SU-DHL-6 (cell line): ENCODE measurements around the gene SLC6A2.

Experiments used
- H2AFZ ChIP-seq: fragments of 200-600 bp; sonication (generic); 2 replicates; pipeline ENCODE4 v1.6.1; 2014; ENCODE audit warnings: low read depth, mild to moderate bottlenecking, moderate library complexity, mixed read lengths, antibody characterized with exemption, low read length; ENCODE audit not compliant: severe bottlenecking
- H3F3A ChIP-seq: fragments of 200-600 bp; shearing (Covaris generic); 2 replicates; pipeline ENCODE4 v1.6.0; 2016; ENCODE audit warnings: antibody characterized with exemption, mild to moderate bottlenecking; ENCODE audit not compliant: insufficient read depth
- H3K27ac ChIP-seq: fragments of 200-600 bp; sonication (generic); 2 replicates; pipeline ENCODE4 v1.5.1; 2016; ENCODE audit warnings: low read depth, mild to moderate bottlenecking, low read length, moderate library complexity, mixed read lengths
- H3K27me3 ChIP-seq: fragments of 200-600 bp; sonication (generic), shearing (Covaris generic); 2 replicates; pipeline ENCODE4 v1.6.0; 2014; ENCODE audit warnings: mild to moderate bottlenecking, low read length
- H3K36me3 ChIP-seq: fragments of 200-600 bp; sonication (generic); 2 replicates; pipeline ENCODE4 v1.6.1; 2014; ENCODE audit warnings: mild to moderate bottlenecking, low read length, mixed read lengths
- H3K4me2 ChIP-seq: fragments of 300-600, 200-600 bp; shearing (Covaris generic), sonication (generic); 2 replicates; pipeline ENCODE4 v1.6.0; 2014; ENCODE audit warnings: low read length, low read depth, mild to moderate bottlenecking; ENCODE audit not compliant: poor library complexity, severe bottlenecking
- H3K4me3 ChIP-seq: fragments of 200-600 bp; sonication (generic); 2 replicates; pipeline ENCODE4 v1.5.1; 2014; ENCODE audit warnings: antibody characterized with exemption, low read length, mild to moderate bottlenecking, mixed read lengths; ENCODE audit not compliant: insufficient read depth, poor library complexity, severe bottlenecking
- H3K79me2 ChIP-seq: fragments of 200-600 bp; sonication (generic); 2 replicates; pipeline ENCODE4 v1.6.1; 2014; ENCODE audit warnings: mild to moderate bottlenecking, low read length, moderate library complexity; ENCODE audit not compliant: insufficient read depth
- H3K9ac ChIP-seq: fragments of 200-600 bp; sonication (generic); 2 replicates; pipeline ENCODE4 v1.7.0; 2014; ENCODE audit warnings: mild to moderate bottlenecking, low read length
- H3K9me2 ChIP-seq: fragments of 200-600 bp; sonication (generic); replicated peaks from 2 replicates; pipeline ENCODE4 v1.6.1; 2014; ENCODE audit warnings: low read length; ENCODE audit not compliant: insufficient read depth
- H3K9me3 ChIP-seq: fragments of 200-600 bp; sonication (generic); 2 replicates; pipeline ENCODE4 v1.6.1; 2014; ENCODE audit warnings: low read length, mixed read lengths; ENCODE audit not compliant: insufficient read depth
- H4K20me1 ChIP-seq: fragments of 200-600 bp; sonication (generic); 2 replicates; pipeline ENCODE4 v1.6.1; 2014; ENCODE audit warnings: low read depth, mild to moderate bottlenecking, antibody characterized with exemption, low read length, moderate library complexity, mixed read lengths
- EZH2phosphoT487 ChIP-seq: fragments of 200-600 bp; sonication (generic), shearing (Covaris generic); conservative IDR thresholded peaks from 2 replicates; pipeline ENCODE4 v1.6.1; 2018; ENCODE audit warnings: mild to moderate bottlenecking, antibody characterized with exemption, low read length, moderate library complexity, mixed read lengths
- TF ChIP-seq, protein P1 (sequence below): fragments of 200-600 bp; sonication (generic); IDR thresholded peaks from one replicate; pipeline ENCODE4 v1.5.1; 2017; ENCODE audit warnings: antibody characterized with exemption, mild to moderate bottlenecking, low read length, moderate library complexity; ENCODE audit not compliant: insufficient read depth, poor library complexity, severe bottlenecking

Gene SLC6A2

DNA sequence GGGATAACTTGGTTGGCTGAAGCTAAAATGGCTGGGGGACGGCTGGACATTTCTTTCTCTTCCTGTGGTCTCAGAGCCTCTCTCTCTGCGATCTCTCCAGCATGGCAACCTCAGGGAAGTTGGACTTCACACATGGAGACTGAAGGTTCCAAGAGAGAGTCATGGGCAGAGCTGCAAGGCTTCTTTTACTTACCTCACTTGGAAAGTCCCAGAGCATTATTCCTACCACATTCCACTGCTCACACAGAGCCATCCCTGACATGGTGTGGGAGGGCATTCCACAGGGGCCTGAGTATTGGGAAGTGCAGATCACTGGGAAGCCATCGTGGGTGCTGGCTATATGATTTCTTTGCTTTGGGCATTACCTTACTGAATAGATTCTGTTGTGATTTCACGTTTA lies 9.8 kb upstream of the SLC6A2 start:
- Histone ChIP-seq H3K9me2 (no peaks in the 10 kb centered on the region), H3K27me3 (no peaks in the 10 kb centered on the region), H3F3A (no peaks in the 10 kb centered on the region)

DNA sequence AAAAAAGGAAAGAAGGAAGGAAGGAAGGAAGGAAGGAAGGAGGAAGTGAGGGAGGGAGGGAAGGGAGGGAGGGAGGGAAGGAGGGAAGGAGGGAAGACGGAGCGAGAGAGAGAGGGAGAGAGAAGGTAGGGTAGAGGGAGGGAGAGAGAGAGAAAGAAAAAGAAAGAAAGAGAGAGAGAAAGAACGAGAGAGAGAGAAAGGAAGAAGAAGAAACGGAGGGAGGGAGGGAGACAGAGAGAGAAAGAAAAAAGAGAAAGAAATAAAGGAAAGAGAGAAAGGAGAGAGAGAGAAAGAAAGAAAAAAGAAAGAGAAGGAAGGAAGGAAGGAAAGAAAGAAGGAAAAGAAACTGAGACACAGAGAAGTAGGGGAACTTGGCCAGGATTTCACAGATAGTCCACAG lies 8.4 kb upstream of the SLC6A2 start:
- Histone ChIP-seq H2AFZ (no peak overlapping the region), H3K27me3 (no peaks in the 10 kb centered on the region), H3K4me2 (no peak overlapping the region), H3K36me3 (no peaks in the 10 kb centered on the region), H3K9me2 (no peaks in the 10 kb centered on the region), H3K27ac (no peak overlapping the region), H3K79me2 (no peaks in the 10 kb centered on the region), H3F3A (no peaks in the 10 kb centered on the region), H3K9ac (no peak overlapping the region), H3K4me3 (no peak overlapping the region), H4K20me1 (no peaks in the 10 kb centered on the region), H3K9me3 (no peaks in the 10 kb centered on the region)
- TF ChIP-seq, protein P1, sequence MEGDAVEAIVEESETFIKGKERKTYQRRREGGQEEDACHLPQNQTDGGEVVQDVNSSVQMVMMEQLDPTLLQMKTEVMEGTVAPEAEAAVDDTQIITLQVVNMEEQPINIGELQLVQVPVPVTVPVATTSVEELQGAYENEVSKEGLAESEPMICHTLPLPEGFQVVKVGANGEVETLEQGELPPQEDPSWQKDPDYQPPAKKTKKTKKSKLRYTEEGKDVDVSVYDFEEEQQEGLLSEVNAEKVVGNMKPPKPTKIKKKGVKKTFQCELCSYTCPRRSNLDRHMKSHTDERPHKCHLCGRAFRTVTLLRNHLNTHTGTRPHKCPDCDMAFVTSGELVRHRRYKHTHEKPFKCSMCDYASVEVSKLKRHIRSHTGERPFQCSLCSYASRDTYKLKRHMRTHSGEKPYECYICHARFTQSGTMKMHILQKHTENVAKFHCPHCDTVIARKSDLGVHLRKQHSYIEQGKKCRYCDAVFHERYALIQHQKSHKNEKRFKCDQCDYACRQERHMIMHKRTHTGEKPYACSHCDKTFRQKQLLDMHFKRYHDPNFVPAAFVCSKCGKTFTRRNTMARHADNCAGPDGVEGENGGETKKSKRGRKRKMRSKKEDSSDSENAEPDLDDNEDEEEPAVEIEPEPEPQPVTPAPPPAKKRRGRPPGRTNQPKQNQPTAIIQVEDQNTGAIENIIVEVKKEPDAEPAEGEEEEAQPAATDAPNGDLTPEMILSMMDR, result no peak
- TF ChIP-seq EZH2phosphoT487, result no peak

More for the DNA sequence above, 9.8 kb upstream of the SLC6A2 start:
- H3K27ac ChIP-seq, result no peak overlapping the region
- H3K36me3 ChIP-seq, result no peaks in the 10 kb centered on the region
- H4K20me1 ChIP-seq, result no peaks in the 10 kb centered on the region
- no peak overlapping the region for H3K4me3 ChIP-seq
- no peak for TF ChIP-seq EZH2phosphoT487
- TF ChIP-seq, protein P1, result no peak
- H2AFZ ChIP-seq, result no peak overlapping the region
- no peak overlapping the region for H3K4me2 ChIP-seq
- no peaks in the 10 kb centered on the region for H3K9me3 ChIP-seq
- no peak overlapping the region for H3K9ac ChIP-seq
- no peaks in the 10 kb centered on the region for H3K79me2 ChIP-seq

DNA sequence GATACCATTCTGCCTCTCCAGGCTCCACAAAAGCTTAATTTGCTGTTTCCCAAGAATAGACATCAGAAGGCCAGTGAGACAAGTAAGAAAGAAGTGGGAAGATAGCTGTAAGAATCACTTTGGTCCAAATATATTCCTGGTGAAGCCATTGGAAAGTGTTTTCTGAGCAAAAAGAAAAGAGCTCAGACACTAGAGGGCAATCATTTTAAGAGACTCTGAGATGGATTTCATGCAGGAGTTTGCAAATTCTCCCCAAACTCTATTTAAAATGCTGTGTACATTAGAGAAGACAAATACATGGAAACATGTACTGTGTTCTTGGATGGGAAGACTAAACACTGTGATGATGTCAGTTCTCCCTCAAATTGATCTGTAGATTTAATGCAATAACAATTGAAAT lies 8.0 kb upstream of the SLC6A2 start:
- Histone ChIP-seq H3K9me3 (no peaks in the 10 kb centered on the region), H3K36me3 (no peaks in the 10 kb centered on the region), H3K4me2 (no peak overlapping the region), H3K27me3 (no peaks in the 10 kb centered on the region), H3K79me2 (no peaks in the 10 kb centered on the region), H3K9me2 (no peaks in the 10 kb centered on the region), H3K27ac (no peak overlapping the region), H3K9ac (no peak overlapping the region), H4K20me1 (no peaks in the 10 kb centered on the region), H2AFZ (no peak overlapping the region), H3K4me3 (no peak overlapping the region), H3F3A (no peaks in the 10 kb centered on the region)
- no peak for TF ChIP-seq EZH2phosphoT487
- TF ChIP-seq, protein P1, result no peak
